Prostate gland (tissue), 2 donors: Measurements from ENCODE around the gene FAM217B. TPM values are rescaled to one million over a fixed set of nuclear protein-coding genes. Genes with fewer than 3 reads are reported as not detected.

Source experiments
- DNase-seq: peaks from one replicate; pipeline ENCODE4 v3.0.0-alpha.2; 2019; ENCODE audit warnings: low spot score
- H3K27ac ChIP-seq, 2 donors: fragments of 200-600 bp; sonication (generic); 2 replicates each; pipeline ENCODE4 v1.5.1; 2017 to 2019
- H3K27me3 ChIP-seq: fragments of 200-600 bp; sonication (generic); replicated peaks from 2 replicates; pipeline ENCODE4 v1.5.1; 2019; ENCODE audit not compliant: insufficient read depth
- H3K36me3 ChIP-seq, 2 donors: fragments of 200-600 bp; sonication (generic); 1 replicate in 1 of 2; 2 replicates in 1 of 2; pipeline versions ENCODE4 v1.5.1 to v1.8.1; 2017 to 2019
- H3K4me1 ChIP-seq: fragments of 200-600 bp; sonication (generic); replicated peaks from 2 replicates; pipeline ENCODE4 v1.5.1; 2019
- H3K4me3 ChIP-seq, 2 donors: fragments of 200-600 bp; sonication (generic); 2 replicates each; pipeline ENCODE4 v1.5.1; 2017 to 2019
- H3K9me3 ChIP-seq: fragments of 200-600 bp; sonication (generic); 2 replicates; pipeline ENCODE4 v1.5.1; 2017
- POLR2A ChIP-seq: fragments of 450-650 bp; IDR thresholded peaks from one replicate; pipeline ENCODE4 v1.6.1; 2016; ENCODE audit warnings: antibody characterized with exemption, mild to moderate bottlenecking
- POLR2AphosphoS5 ChIP-seq: sonication (generic); formaldehyde crosslinking; IDR thresholded peaks from one replicate; pipeline ENCODE4 v1.6.1; 2017; ENCODE audit warnings: antibody characterized with exemption
- WGBS: methylation state at CpG from one replicate; pipeline ENCODE4 v1.1.5; 2018; 5-methylcytosine and 5-hydroxymethylcytosine counted together
- intact Hi-C: fragments of 100-400 bp; cut with DNase I; formaldehyde crosslinking; loops from one replicate; pipeline ENCODE4 v1.14.2; 2022
- total RNA-seq, 2 donors: library from RNA; depleted of rRNA; stranded (reverse); fragments of >200 nt; gene quantifications; one replicate each; pipeline ENCODE4 v1.1.0, GENCODE V29; 2016
- TF ChIP-seq, protein P1 (sequence below), 4 experiments: fragments of 200-600 bp in 2 of 4; fragments of 450-650 bp in 2 of 4; sonication (generic) in 2 of 4; IDR thresholded peaks; 1 replicate in 3 of 4; 2 replicates in 1 of 4; pipeline ENCODE4 v1.5.1; 2016 to 2019; ENCODE audit warnings: antibody characterized with exemption in 4 of 4, mild to moderate bottlenecking in 2 of 4, moderate library complexity in 2 of 4

Gene FAM217B
- total RNA-seq, 2 donors from 2014 or later, result 13.7 to 18.2 TPM

DNA sequence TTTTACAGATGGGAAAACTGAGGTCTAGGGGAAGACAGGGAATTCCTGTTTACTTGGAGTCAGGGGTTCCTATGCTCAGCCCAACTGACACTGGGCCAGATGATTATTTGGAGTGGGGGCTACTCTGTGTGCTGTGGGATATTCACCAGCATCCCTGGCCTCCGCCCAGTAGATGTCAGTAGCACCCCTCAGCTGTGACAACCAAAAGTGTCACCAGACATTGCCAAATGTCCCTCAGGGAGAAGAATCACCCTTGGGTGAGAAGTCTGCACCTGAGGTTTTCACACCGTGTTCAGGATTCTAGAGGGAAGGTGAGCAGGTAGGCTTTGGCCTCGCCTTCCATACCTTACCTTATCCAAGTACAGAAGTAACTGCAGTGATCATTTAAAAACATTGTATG lies 45.7 kb downstream of the FAM217B start:
- Histone ChIP-seq H3K27ac (no peak overlapping the region), H3K4me1 (no peaks in the 10 kb centered on the region), H3K4me3 (no peak overlapping the region), H3K9me3 (no peaks in the 10 kb centered on the region), H3K27me3 (no peaks in the 10 kb centered on the region), H3K36me3 (no peaks in the 10 kb centered on the region)
- intact Hi-C loops, result no loop called here
- TF ChIP-seq POLR2A, result no peak
- no peak for TF ChIP-seq POLR2AphosphoS5
- TF ChIP-seq, protein P1, sequence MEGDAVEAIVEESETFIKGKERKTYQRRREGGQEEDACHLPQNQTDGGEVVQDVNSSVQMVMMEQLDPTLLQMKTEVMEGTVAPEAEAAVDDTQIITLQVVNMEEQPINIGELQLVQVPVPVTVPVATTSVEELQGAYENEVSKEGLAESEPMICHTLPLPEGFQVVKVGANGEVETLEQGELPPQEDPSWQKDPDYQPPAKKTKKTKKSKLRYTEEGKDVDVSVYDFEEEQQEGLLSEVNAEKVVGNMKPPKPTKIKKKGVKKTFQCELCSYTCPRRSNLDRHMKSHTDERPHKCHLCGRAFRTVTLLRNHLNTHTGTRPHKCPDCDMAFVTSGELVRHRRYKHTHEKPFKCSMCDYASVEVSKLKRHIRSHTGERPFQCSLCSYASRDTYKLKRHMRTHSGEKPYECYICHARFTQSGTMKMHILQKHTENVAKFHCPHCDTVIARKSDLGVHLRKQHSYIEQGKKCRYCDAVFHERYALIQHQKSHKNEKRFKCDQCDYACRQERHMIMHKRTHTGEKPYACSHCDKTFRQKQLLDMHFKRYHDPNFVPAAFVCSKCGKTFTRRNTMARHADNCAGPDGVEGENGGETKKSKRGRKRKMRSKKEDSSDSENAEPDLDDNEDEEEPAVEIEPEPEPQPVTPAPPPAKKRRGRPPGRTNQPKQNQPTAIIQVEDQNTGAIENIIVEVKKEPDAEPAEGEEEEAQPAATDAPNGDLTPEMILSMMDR (IDR thresholded peaks at IDR 0.05), result no peak
- WGBS, result 98% methylated on average over 3 of the region's 3 CpGs
- DNase-seq, result no peak

- DNase-seq, result no peak
- intact Hi-C loops, result no loop called here
- H3K4me1 ChIP-seq, result no peaks in the 10 kb centered on the region
- no peak overlapping the region for H3K4me3 ChIP-seq
- H3K9me3 ChIP-seq, result no peaks in the 10 kb centered on the region
- H3K27ac ChIP-seq, result no peak overlapping the region
- no peaks in the 10 kb centered on the region for H3K27me3 ChIP-seq
- TF ChIP-seq POLR2AphosphoS5, result no peak
- no peak for TF ChIP-seq POLR2A
- TF ChIP-seq, protein P1 (IDR thresholded peaks at IDR 0.05), result no peak
- H3K36me3 ChIP-seq, result no peaks in the 10 kb centered on the region
- 90% methylated on average over 7 of the region's 7 CpGs for WGBS
Observed at GRCh38 chr20:59987135-59987534, 46.9 kb downstream of the FAM217B start.

GRCh38 chr20:59988141-59988540 lies 48.0 kb downstream of the FAM217B start:
- Histone ChIP-seq H3K36me3 (no peaks in the 10 kb centered on the region), H3K27me3 (no peaks in the 10 kb centered on the region), H3K4me1 (no peaks in the 10 kb centered on the region), H3K9me3 (no peaks in the 10 kb centered on the region), H3K4me3 (no peak overlapping the region), H3K27ac (no peak overlapping the region)
- TF ChIP-seq POLR2AphosphoS5, result no peak
- TF ChIP-seq, protein P1 (IDR thresholded peaks at IDR 0.05), result no peak
- no peak for TF ChIP-seq POLR2A
- intact Hi-C loops, result no loop called here
- DNase-seq, result no peak
- 57% methylated on average over 5 of the region's 5 CpGs for WGBS

DNA sequence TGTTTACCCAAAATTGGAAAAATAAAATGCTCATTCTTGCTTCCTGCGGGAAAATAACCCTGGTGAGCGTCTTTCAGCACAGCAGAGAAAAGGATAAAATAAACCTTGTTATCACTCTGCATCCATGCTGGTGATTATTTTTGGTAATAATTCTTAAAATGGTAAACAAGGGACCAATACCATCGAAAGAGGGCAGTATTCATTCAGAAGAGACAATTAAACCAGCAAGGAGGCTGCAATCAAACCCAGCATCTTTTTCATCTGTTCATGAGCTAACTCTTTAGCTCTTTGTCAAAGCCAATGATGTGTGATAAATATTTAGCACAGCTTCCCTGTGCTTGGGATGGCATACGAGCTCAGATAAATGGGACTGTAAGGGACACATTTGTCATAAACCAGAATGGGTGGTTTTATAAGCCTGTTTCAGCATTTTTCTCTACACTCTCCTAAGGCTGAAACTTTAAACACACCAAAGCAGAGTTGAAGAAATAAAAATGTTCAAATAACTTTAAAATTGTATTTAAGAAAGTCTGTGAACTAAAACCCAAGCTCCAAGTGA lies 52.4 kb downstream of the FAM217B start:
- no peak for TF ChIP-seq POLR2AphosphoS5
- TF ChIP-seq POLR2A, result no peak
- TF ChIP-seq, protein P1 (IDR thresholded peaks at IDR 0.05), result no peak
- WGBS, result 70% methylated on average over 4 of the region's 4 CpGs
- Histone ChIP-seq H3K4me1 (no peaks in the 10 kb centered on the region), H3K27me3 (no peaks in the 10 kb centered on the region), H3K27ac (no peak overlapping the region), H3K36me3 (no peaks in the 10 kb centered on the region), H3K4me3 (no peak overlapping the region), H3K9me3 (no peaks in the 10 kb centered on the region)
- DNase-seq, result no peak
- intact Hi-C loops, result no loop called here

DNA sequence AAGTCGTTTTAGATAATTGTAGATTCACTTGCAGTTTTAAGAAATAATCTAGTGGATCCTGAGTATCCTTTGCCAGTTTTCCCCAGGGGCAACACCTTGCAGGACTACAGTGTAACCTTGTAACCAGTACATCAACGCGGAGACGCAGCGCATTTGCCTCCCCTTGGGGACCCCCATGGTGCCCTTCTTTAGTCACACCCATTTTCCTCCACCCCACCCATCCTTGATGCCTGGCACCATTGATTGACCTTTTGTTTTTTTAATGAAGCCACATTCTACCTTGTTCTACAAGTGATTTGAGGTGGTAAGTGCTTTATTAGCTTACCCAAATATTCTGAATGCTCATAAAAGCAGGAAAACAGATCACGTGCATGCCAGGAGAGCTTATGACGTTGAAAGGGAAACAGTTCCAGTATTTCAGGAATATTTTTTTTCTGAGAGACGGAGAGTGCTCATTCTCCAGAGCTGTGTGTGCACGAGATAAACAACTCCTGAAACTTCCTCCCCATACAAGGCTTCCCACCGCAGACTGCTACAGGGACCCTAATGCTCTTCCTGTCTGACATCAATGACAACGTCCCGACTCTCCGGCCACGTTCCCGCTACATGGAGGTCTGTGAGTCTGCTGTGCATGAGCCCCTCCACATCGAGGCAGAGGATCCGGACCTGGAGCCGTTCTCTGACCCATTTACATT lies 53.7 kb downstream of the FAM217B start:
- 37% methylated on average over 18 of the region's 18 CpGs for WGBS
- DNase-seq, result no peak
- intact Hi-C loops, result no loop called here

More for the DNA sequence above, 53.7 kb downstream of the FAM217B start:
- Histone ChIP-seq H3K4me3 (peak overlapping the region in 1 of 2 donors; percentile 22), H3K27ac (peak overlapping the region; percentile 74 to 80), H3K4me1 (no peaks in the 10 kb centered on the region), H3K27me3 (no peaks in the 10 kb centered on the region), H3K36me3 (no peaks in the 10 kb centered on the region), H3K9me3 (no peaks in the 10 kb centered on the region)
- TF ChIP-seq, protein P1 (IDR thresholded peaks at IDR 0.05), result no peak
- TF ChIP-seq POLR2AphosphoS5, result peak; percentile 72
